Sigmoid colon (tissue), 4 donors: ENCODE measurements around the gene CHP1.

Experiments used
- CTCF ChIP-seq, 4 experiments: fragments of 450-650 bp in 3 of 4; fragments of 200-600 bp in 1 of 4; IDR thresholded peaks; one replicate each; pipeline ENCODE4 v1.5.1; 2016 to 2019; ENCODE audit warnings: antibody characterized with exemption in 4 of 4, mild to moderate bottlenecking in 3 of 4, moderate library complexity in 2 of 4
- EP300 ChIP-seq, 4 donors: sonication (generic); formaldehyde crosslinking; IDR thresholded peaks; one replicate each; pipeline ENCODE4 v1.6.1; 2017; ENCODE audit warnings: antibody characterized with exemption in 4 of 4
- POLR2A ChIP-seq, 2 donors: fragments of 450-650 bp; IDR thresholded peaks; one replicate each; pipeline ENCODE4 v1.6.1; 2016; ENCODE audit warnings: antibody characterized with exemption in 2 of 2, mild to moderate bottlenecking in 2 of 2, moderate library complexity in 2 of 2

GRCh38 chr15:41235929-41236328, 4.9 kb downstream of the CHP1 start:
- TF ChIP-seq CTCF (IDR thresholded peaks at IDR 0.05) (no peak), POLR2A (IDR thresholded peaks at IDR 0.05) (no peak), EP300 (IDR thresholded peaks at IDR 0.05) (no peak)
